Prostate gland (tissue), 2 donors: Measurements from ENCODE around the gene ARHGAP9. TPM values are rescaled to one million over a fixed set of nuclear protein-coding genes. Genes with fewer than 3 reads are reported as not detected.

Source experiments
- DNase-seq: peaks from one replicate; pipeline ENCODE4 v3.0.0-alpha.2; 2019; ENCODE audit warnings: low spot score
- H3K27ac ChIP-seq, 2 donors: fragments of 200-600 bp; sonication (generic); 2 replicates each; pipeline ENCODE4 v1.5.1; 2017 to 2019
- H3K27me3 ChIP-seq: fragments of 200-600 bp; sonication (generic); replicated peaks from 2 replicates; pipeline ENCODE4 v1.5.1; 2019; ENCODE audit not compliant: insufficient read depth
- H3K36me3 ChIP-seq, 2 donors: fragments of 200-600 bp; sonication (generic); 1 replicate in 1 of 2; 2 replicates in 1 of 2; pipeline versions ENCODE4 v1.5.1 to v1.8.1; 2017 to 2019
- H3K4me1 ChIP-seq: fragments of 200-600 bp; sonication (generic); replicated peaks from 2 replicates; pipeline ENCODE4 v1.5.1; 2019
- H3K4me3 ChIP-seq, 2 donors: fragments of 200-600 bp; sonication (generic); 2 replicates each; pipeline ENCODE4 v1.5.1; 2017 to 2019
- H3K9me3 ChIP-seq: fragments of 200-600 bp; sonication (generic); 2 replicates; pipeline ENCODE4 v1.5.1; 2017
- CTCF ChIP-seq, 4 experiments: fragments of 200-600 bp in 2 of 4; fragments of 450-650 bp in 2 of 4; sonication (generic) in 2 of 4; IDR thresholded peaks; 1 replicate in 3 of 4; 2 replicates in 1 of 4; pipeline ENCODE4 v1.5.1; 2016 to 2019; ENCODE audit warnings: antibody characterized with exemption in 4 of 4, mild to moderate bottlenecking in 2 of 4, moderate library complexity in 2 of 4
- POLR2A ChIP-seq: fragments of 450-650 bp; IDR thresholded peaks from one replicate; pipeline ENCODE4 v1.6.1; 2016; ENCODE audit warnings: antibody characterized with exemption, mild to moderate bottlenecking
- POLR2AphosphoS5 ChIP-seq: sonication (generic); formaldehyde crosslinking; IDR thresholded peaks from one replicate; pipeline ENCODE4 v1.6.1; 2017; ENCODE audit warnings: antibody characterized with exemption
- WGBS: methylation state at CpG from one replicate; pipeline ENCODE4 v1.1.5; 2018; 5-methylcytosine and 5-hydroxymethylcytosine counted together
- intact Hi-C: fragments of 100-400 bp; cut with DNase I; formaldehyde crosslinking; loops from one replicate; pipeline ENCODE4 v1.14.2; 2022
- total RNA-seq, 2 donors: library from RNA; depleted of rRNA; stranded (reverse); fragments of >200 nt; gene quantifications; one replicate each; pipeline ENCODE4 v1.1.0, GENCODE V29; 2016

Gene ARHGAP9
- total RNA-seq, 2 donors from 2014 or later = 3.5 to 13.6 TPM

GRCh38 chr12:57438400-57438799 lies 41.3 kb downstream of the ARHGAP9 start:
- TF ChIP-seq POLR2AphosphoS5 (no peak), CTCF (IDR thresholded peaks at IDR 0.05) (no peak), POLR2A (no peak)

GRCh38 chr12:57435293-57435692 lies 44.4 kb downstream of the ARHGAP9 start:
- intact Hi-C loops = no loop called here
- Histone ChIP-seq H3K4me1 (no peaks in the 10 kb centered on the region), H3K36me3 (no peaks in the 10 kb centered on the region), H3K27me3 (no peaks in the 10 kb centered on the region), H3K4me3 (no peak overlapping the region), H3K27ac (no peak overlapping the region), H3K9me3 (no peaks in the 10 kb centered on the region)
- DNase-seq = no peak
- no peak for TF ChIP-seq CTCF (IDR thresholded peaks at IDR 0.05)
- TF ChIP-seq POLR2AphosphoS5 = no peak
- no peak for TF ChIP-seq POLR2A
- WGBS = 88% methylated on average over 4 of the region's 4 CpGs

More at GRCh38 chr12:57438400-57438799, 41.3 kb downstream of the ARHGAP9 start:
- no peaks in the 10 kb centered on the region for H3K27me3 ChIP-seq
- 89% methylated on average over 1 of the region's 1 CpG for WGBS
- H3K9me3 ChIP-seq = no peaks in the 10 kb centered on the region
- no peaks in the 10 kb centered on the region for H3K4me1 ChIP-seq
- H3K4me3 ChIP-seq = no peak overlapping the region
- DNase-seq = no peak
- H3K36me3 ChIP-seq = no peaks in the 10 kb centered on the region
- intact Hi-C loops = no loop called here
- H3K27ac ChIP-seq = no peak overlapping the region

GRCh38 chr12:57434517-57435223 lies 45.0 kb downstream of the ARHGAP9 start, which contains the start of gene INHBC:
INHBC (plus strand) TSS chr12:57434784; CDS start chr12:57434887, 103 bp downstream.
- WGBS = 67% methylated on average over 8 of the region's 8 CpGs
- Histone ChIP-seq H3K4me1 (no peaks in the 10 kb centered on the region), H3K36me3 (no peaks in the 10 kb centered on the region), H3K9me3 (no peaks in the 10 kb centered on the region), H3K4me3 (no peak within 1 kb of the TSS), H3K27me3 (no peaks in the 10 kb centered on the region), H3K27ac (no peak within 1 kb of the TSS)
- intact Hi-C loops = no loop called here
- DNase-seq = no peak
- TF ChIP-seq POLR2A = no peak
- no peak for TF ChIP-seq POLR2AphosphoS5
- TF ChIP-seq CTCF (IDR thresholded peaks at IDR 0.05) = no peak

- Histone ChIP-seq H3K27me3 (no peaks in the 10 kb centered on the region), H3K4me1 (no peaks in the 10 kb centered on the region), H3K4me3 (no peak overlapping the region), H3K9me3 (no peaks in the 10 kb centered on the region), H3K36me3 (no peaks in the 10 kb centered on the region), H3K27ac (no peak overlapping the region)
- intact Hi-C loops = no loop called here
- no peak for DNase-seq
- TF ChIP-seq POLR2AphosphoS5 (no peak), POLR2A (no peak), CTCF (IDR thresholded peaks at IDR 0.05) (no peak)
- 62% methylated on average over 3 of the region's 3 CpGs for WGBS
Observed at GRCh38 chr12:57433370-57433769, 46.3 kb downstream of the ARHGAP9 start.

GRCh38 chr12:57431654-57432188 lies 47.9 kb downstream of the ARHGAP9 start:
- TF ChIP-seq POLR2A = no peak
- TF ChIP-seq POLR2AphosphoS5 = no peak
- TF ChIP-seq CTCF (IDR thresholded peaks at IDR 0.05) = no peak
- intact Hi-C loops = no loop called here
- no peaks in the 10 kb centered on the region for H3K4me1 ChIP-seq
- H3K4me3 ChIP-seq = peak overlapping the region in 1 of 2 donors; percentile 72
- 74% methylated on average over 11 of the region's 11 CpGs for WGBS
- no peak for DNase-seq
- H3K27ac ChIP-seq = peak overlapping the region; percentile 87 to 99
- H3K27me3 ChIP-seq = no peaks in the 10 kb centered on the region
- H3K9me3 ChIP-seq = no peaks in the 10 kb centered on the region
- no peaks in the 10 kb centered on the region for H3K36me3 ChIP-seq
